GM19467 (cell line): Measurements from ENCODE around the gene LRRC8D.
"Not testable (repeated sequence)": the region's sequence is repeated elsewhere in the genome, so short reads cannot be mapped to it uniquely, and the experiment has no call there.

ENCODE experiments used
- ATAC-seq: cut with Tn5 transposase; IDR thresholded peaks from one replicate; pipeline ENCODE4 v1.9.1; 2021; ENCODE audit warnings: mild to moderate bottlenecking, moderate library complexity; ENCODE audit not compliant: unreplicated experiment

The LRRC8D gene

DNA sequence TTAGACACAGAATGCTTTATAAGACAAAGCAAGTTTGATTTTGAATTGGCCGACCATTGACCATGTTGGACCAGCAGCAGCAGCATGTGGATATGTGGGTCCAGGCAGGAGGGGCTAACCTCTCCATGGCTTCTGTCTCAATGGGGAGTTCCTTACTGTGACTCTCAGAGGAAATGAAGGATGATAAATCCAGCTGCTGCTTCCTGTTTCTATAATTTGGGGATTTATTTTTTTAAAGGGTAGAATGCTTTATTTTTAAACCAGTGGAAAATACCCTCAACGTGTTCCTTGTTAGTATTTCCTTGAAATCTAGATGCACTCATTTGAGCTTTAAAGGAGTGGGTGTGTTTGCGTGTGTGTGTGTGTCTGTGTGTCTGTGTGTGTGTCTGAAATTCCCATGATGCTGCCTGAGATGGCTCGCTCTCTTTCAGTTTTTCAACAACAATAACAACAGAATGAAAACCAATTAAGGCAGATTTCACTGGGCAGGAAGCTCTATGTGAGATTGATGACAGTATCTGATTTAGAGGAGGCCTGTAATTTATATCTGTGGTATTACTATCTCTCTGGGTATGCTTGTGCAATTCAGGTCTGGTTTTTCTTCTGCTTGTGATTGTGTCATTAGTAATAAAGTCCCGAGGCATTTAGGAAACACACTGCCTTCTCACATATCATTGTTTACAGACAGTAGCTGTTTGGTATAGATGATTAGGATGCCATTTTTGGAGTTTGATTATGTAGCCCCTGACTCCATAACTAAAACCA lies 88.0 kb downstream of the LRRC8D start:
- no peak for ATAC-seq

DNA sequence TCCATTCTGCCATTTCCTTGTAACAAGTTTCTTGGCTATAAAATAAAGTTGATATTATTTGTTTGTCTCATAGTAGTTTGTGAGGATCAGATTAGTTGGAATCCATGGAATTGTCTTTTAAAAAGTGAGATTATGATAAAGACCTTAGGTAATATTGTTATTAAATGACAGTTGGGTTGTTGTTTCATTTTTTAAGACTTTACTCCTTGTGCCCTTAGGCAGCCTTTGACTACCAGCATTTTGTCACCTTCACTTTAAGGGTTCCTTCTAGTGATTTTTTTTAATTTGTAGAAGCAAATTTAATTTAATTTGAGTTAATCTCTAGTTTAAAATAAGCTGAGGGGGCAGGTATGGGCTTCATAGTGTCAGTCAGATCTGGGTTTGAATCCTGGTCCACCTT lies 89.4 kb downstream of the LRRC8D start:
- no peak for ATAC-seq

DNA sequence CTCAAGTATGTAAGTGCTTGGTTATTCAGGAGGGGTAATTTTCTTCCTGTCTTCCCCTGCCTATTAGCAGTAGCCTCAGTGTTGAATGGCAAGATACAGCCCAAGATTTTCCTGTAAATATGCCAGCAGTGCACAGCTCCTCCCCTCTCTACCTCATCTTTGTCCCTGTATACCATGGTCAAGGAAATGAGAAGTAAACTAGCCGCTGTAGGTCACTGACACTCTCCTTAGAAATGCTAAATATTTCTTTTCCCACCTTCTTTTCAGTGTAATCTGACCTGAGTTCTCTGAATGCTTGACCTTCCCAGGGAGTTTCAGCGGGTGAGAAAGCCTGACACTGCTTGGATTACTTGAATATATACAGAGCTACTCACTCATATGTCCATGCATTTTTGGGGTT lies 89.9 kb downstream of the LRRC8D start:
- ATAC-seq = no peak

DNA sequence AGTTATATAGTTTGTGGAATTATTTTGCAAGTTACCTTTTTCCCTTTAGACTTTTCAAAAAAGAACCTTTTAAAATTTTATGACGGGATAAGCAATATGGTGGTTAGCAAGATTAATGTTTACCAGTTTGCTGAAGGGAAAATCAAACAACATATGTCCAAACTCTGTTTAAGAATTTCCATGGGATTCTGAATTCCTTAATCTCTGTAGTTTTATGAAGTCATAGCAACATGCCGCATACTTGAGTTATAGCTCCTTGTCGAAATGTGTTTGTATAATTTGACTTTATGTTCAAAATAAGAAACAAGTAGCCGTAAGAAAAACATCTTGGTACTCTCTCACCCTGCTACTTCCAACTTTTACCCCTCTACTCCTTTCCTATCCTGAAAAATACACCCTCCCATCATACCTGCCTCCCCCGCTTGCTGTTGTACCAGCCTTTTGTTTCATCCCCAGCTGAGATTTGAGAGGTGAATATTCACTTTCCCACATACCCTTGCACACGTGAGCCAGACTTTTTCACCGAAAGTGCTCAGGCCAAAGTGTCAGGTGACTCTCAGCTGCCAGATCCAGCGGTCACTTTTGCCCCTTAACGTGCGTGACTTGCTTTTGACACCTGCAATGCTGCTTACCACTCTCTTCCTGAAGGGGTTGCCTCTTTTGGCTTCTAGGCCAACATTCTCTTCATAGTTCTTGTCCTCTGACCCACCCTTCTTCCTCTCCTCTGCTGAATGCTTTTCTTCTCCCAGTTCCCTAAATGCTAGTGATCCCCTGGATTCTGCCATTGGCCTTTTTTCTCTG lies 90.6 kb downstream of the LRRC8D start:
- ATAC-seq = no peak

- ATAC-seq = no peak
Observed at GRCh38 chr1:89912073-89912472, 91.2 kb downstream of the LRRC8D start.

DNA sequence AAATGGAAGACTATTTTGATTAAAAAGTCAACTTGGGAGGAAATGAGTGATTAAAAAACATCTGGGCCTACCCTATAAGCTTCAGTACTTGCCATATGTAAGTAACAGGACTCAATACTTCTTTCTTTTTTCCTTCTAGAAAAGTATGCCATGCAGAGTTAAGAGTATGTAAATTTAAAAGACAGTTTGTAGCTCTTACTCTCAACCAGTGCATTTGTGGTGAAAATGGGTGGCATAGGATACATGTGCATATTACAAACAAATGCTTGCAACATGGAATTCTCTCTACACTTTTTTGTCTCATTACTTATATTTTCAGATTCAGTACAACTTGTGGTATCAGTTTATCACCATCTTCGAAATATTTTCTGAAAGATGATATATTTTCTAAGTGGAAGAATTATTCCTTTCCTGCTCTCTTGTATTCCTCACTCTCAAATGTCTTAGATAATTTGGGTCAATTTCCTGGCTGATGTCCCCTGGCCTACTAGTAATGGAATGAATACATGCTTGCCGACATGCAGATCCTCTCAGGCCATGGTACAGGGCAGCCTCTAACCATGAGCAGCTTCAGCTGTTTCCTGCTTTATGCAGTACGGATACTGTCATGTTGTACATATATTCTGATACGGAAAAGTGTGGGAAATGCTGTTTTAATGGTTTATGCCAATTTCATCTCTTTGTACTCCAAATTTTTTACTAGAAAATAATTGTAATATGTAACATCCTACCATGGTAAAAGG lies 92.7 kb downstream of the LRRC8D start:
- no peak for ATAC-seq

DNA sequence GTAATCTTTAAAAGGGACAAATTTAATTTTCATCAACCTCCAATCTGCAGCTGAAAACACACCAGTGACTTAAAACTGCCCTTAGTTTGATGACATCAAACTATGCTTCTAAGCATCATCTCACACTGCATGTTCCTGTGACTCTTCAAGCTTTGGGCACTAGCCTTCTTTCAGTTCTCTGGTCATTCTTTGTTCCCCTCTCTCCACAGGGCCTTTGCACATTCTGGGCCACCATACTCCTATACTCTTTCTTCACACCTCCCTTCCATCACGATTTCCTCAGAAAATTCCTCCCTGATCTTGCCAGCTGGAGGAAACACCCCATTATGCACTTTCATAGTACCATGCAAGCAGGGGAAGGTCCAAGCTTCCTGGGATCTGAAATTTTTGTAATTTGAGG lies 96.5 kb downstream of the LRRC8D start:
- no peak for ATAC-seq

GRCh38 chr1:89918127-89918793 lies 97.4 kb downstream of the LRRC8D start:
- ATAC-seq = no peak

DNA sequence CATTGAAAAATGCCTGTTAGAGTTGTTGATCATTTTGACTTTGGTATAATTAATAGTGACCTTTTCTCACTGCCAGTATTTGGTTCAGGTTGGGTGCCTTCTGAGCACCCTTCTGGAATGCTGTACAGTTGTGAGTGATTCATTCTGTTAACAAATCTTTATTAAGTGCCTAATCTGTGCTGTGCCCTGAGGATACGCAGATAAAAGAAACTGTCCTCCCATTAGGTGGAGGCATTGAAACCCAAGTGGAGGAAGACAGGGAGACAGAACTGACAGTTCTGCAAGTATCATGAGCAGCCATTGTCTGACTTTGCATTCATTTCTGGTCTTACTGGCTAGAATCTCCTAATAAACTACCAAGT lies 97.9 kb downstream of the LRRC8D start:
- no peak for ATAC-seq

DNA sequence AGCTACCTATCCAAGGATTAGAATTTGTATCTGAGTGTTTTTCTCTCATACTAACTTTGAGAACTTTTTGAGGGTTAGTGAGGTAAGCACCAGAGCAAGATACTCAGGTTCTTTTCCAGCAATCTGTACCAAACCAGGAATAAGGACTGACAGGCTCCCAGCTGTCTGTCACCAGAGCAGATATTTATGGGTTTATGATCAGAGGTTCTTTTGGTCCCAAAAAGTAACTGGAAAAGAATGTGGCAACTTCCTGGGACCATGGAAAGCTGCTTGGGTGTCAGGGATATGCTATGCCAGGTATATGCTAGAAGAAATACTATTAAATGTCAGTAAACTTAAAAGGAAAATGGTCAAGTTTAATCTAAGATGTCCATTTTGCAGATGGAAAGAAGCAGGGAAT lies 98.3 kb downstream of the LRRC8D start:
- no peak for ATAC-seq

GRCh38 chr1:89922911-89923310 lies 102.1 kb downstream of the LRRC8D start:
- ATAC-seq = no peak

GRCh38 chr1:89923517-89923916 lies 102.7 kb downstream of the LRRC8D start:
- ATAC-seq = no peak

DNA sequence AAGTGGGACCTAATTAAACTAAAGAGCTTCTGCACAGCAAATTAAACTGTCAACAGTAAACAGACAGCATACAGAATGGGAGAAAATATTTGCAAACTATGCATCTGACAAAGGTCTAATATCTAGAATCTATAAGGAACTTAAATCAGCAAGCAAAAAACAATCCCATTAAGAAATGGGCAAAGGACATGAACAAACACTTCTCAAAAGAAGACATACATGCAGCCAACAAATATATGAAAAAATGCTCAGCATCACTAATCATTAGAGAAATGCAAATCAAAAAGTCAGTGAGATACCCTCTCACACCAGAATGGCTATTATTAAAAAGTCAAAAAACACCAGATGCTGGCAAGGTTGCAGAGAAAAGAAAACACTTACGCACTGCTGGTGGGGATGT lies 103.2 kb downstream of the LRRC8D start:
- ATAC-seq = not testable (repeated sequence)

- ATAC-seq = no peak
Observed at GRCh38 chr1:89927049-89927448, 106.2 kb downstream of the LRRC8D start.

- no peak for ATAC-seq
Observed at GRCh38 chr1:89927478-89927877, 106.6 kb downstream of the LRRC8D start.

DNA sequence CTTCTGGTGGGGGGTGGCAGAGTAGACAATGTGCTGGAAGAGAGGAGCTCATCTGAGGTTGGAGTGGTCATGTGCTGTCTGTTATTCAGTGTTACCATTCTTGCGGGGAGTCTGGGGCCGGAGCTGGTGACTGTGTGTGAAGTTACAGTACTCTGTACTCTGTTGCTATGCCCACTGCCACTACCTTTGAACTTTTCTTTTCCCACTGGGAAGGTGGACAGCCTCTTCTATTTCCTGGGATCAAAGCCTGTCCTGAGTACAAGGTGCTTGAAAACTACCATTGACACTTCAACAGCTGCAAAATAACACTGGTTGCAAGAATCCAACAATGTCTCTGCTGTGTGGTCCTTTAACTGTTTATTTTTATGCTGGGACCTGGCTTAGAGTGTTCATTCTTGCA lies 107.7 kb downstream of the LRRC8D start:
- no peak for ATAC-seq

- no peak for ATAC-seq
Observed at GRCh38 chr1:89929467-89930063, 108.7 kb downstream of the LRRC8D start.

- no peak for ATAC-seq
Observed at GRCh38 chr1:89930579-89930978, 109.7 kb downstream of the LRRC8D start.

GRCh38 chr1:89931964-89932363 lies 111.1 kb downstream of the LRRC8D start:
- no peak for ATAC-seq

GRCh38 chr1:89932598-89933364 lies 111.9 kb downstream of the LRRC8D start:
- ATAC-seq = no peak
